GM23248 (cell line): ENCODE data around the gene COL23A1.

Source experiments
- EZH2 ChIP-seq: fragments of 200-600 bp; sonication (generic); IDR thresholded peaks from 2 replicates; pipeline ENCODE4 v1.6.1; 2018; ENCODE audit warnings: antibody characterized with exemption, mild to moderate bottlenecking; ENCODE audit not compliant: insufficient read depth, poor library complexity, severe bottlenecking
- EZH2phosphoT487 ChIP-seq: fragments of 200-600 bp; sonication (generic); IDR thresholded peaks from 2 replicates; pipeline ENCODE4 v1.6.1; 2018; ENCODE audit warnings: antibody characterized with exemption, moderate library complexity, mild to moderate bottlenecking, low read depth; ENCODE audit not compliant: insufficient read depth

DNA sequence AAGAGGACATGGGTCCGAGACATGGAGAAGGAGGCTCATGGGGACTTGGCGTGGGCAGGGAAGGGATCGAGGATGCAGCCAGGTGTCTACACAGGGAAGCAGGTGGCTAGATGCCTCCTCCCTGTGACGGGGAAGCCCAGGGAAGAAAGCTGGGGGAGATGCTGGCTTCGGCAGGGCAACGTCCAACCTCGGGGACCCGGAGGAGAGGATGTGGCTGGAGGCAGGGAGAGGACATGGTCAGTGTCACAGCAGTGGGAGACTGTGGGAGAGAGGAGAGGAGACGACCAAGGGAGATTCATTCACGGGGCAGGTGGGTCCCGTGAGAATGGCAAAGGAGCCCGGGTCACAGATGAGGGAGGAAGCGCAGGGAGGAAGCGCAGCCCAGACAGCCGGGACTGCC is 284.4 kb downstream of the COL23A1 start:
- no peak for TF ChIP-seq EZH2
- TF ChIP-seq EZH2phosphoT487: no peak
